Activated CD8-positive, alpha-beta memory T cell treated with anti-CD3 and anti-CD28 coated beads, Interleukin-2, amount 50 U/mL, for 1 hour (primary cell): ENCODE data around the gene C9.
"Not testable (repeated sequence)": the region's sequence is repeated elsewhere in the genome, so short reads cannot be mapped to it uniquely, and the experiment has no call there.

Experiments used
- DNase-seq: peaks from one replicate; pipeline ENCODE4 v3.0.0-alpha.2; 2020; ENCODE audit errors: extremely low read depth

C9 gene

DNA sequence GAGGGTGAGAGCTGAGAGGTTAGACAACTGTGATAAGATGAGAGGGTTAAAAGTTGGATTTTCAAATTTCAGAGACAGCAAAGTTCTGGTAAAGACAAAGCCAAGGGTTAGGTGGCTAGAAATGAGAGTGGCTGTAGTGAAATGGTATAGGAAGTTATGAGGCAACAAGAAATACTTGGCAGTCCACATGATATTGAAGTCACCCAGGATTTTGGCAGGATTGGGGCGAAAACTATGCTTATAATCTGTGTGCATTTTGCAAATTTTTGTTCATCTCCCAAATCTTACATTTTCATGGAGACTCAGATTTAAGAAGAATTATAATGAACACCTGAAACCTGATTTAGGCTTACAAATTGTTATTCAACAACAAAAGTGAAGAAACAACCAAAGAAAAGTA is 35.6 kb downstream of the C9 start:
- no peak for DNase-seq

DNA sequence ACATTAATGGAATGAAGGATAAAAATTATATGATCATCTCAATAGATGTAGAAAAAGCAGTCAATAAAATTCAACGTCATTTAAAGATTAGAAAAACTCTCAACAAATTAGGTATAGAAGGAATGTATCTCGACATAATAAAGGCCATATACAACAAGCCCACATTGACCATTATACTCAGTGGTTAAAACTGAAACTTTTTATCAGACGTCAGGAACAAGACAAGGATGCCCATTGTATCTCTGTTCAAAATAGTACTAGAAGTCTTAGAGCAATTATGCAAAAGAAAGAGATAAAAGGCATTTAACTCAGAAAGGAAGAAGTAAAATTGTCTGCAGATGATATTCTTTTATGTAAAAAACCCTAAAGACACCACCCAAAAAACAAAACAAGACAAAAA is 40.8 kb downstream of the C9 start:
- DNase-seq = no peak

DNA sequence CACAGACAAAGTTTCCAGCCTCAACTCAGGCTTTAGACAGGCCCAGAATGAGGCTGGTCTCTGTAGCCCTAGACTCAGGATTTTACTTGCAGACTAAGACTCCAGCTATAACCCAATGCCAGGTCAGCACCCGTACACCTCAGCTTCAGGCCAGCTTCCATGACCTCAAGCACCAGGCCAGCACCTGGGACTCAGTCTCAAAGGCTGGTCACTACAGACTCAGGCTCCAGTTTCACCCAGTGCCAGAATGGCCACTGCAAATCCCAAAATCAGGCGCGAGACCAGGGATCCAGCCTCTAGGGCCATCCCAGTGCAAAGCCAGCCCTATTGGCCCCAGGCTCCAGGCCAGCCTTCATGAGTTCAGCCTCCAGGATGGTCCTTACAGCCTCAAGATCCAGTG is 44.9 kb downstream of the C9 start:
- no peak for DNase-seq

DNA sequence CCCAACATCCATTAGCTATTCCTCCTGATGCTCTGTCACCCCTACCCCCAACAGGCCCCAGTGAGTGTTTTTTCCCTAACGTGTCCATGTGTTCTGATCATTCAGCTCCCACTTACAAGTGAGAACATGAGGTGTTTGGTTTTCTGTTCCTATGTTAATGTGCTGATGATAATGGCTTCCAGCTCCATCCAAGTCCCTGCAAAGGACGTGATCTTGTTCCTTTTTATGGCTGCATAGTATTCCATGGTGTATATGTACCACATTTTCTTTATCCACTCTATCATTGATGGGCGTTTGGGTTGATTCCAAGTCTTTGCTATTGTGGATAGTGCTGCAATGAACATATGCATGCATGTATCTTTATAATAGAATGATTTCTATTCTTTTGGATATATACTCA is 47.8 kb downstream of the C9 start:
- DNase-seq = not testable (repeated sequence)

DNA sequence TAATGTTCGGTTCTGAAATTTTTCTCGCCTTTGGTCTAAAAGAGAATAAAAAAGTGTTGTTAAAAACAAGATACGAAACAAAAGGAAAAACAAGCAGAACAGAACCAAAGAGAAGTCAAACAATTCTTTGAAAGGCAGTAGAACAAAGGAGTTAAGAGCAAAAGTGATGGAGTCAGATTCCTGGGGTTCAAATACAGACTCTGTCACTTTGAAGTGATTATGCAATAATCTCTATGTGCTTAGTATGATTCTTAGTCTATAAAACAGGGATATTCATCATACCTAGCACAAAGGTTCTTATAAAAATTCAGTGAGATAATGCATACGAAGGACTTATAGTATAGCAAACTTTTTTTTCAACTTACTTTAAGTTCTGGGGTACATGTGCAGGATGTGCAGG is 48.3 kb downstream of the C9 start:
- no peak for DNase-seq

DNA sequence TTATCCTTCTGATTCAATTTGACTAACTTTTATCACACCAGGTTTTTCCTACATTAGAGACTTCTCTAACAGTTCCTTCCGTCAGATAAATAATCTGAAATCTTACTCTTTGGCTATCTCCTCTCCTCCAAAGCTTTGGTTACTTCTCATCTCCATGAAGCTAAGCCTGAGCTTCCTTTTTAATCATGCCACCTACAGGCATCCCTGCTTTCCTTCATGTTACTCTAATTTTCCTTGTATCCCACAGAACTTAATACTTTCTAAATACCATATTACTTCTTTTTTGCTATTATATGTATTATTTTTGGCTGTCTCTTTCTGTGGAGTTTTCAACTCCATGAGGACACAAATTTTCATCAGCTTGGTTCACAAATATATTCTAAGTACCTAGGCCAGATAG is 49.7 kb downstream of the C9 start:
- no peak for DNase-seq

DNA sequence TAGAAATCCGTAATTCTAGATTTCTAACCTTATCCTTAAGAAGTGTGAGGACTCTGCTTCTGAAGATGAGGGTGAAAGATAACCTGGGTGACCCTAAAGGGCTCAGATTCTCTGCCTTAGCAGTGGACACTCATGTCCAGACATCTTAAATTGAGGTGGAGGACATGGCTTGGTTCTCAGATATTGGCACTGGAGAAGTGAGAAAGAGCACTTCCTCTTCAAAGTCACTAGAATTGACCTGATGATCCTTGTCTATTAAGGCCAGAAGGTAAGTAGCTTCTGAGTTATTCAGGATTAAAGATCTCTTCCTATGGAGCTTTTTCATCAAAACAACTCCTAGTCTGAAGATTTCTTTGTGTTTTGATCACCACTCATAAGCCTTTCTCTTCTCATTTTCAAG is 54.8 kb downstream of the C9 start:
- no peak for DNase-seq

DNA sequence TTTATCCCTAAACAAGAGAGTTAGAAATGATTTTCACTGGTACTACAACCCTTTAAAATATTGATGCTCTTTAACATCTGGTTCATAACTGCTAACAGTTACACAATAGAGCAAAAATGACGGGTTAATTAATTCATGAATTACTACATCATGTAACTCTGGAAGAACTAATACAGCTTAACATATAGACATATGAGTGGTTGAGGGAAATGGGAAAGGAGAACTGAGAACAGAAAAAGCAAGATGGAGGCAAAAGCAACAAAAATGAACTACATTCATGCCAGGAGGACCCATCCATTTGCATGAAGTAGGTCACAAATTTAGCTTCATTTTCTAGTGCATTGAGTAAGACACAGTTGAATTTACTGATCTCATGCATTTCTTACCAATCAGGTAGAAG is 61.8 kb downstream of the C9 start:
- no peak for DNase-seq

DNA sequence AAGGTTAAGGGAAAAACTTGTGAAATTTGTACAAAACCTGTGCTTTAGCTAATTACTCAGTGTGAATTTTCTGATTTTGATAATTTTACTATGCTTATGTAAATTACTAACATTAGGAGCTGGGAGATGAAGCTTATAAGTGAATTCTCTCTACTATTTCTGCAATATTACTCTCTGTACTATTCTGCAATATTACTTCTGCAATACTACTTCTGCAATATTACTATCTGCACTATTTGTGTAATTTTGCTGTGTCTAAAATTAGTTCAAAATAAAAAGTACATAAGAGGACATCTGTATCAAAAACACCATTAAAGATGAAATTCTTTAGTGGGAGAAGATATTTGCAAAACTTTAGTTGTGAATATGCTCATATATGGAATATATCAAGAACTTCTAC is 62.9 kb downstream of the C9 start:
- DNase-seq = no peak

DNA sequence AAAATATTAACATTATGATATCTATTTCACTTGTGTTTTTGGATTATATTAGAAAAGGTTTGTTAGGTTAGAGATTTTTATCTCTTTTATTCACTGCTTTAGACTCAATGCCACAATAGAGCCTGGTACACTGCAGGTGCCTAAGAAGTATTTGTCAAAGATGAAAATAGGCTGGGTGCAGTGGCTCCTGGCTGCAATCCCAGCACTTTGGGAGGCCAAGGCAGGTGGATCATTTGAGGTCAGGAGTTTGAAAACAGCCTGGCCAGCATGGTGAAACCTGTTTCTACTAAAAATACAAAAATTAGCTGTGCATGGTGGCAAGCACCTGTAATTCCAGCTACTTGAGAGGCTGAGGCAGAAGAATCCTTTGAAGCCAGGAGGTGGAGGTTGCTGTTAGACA is 64.3 kb downstream of the C9 start:
- DNase-seq = no peak

DNA sequence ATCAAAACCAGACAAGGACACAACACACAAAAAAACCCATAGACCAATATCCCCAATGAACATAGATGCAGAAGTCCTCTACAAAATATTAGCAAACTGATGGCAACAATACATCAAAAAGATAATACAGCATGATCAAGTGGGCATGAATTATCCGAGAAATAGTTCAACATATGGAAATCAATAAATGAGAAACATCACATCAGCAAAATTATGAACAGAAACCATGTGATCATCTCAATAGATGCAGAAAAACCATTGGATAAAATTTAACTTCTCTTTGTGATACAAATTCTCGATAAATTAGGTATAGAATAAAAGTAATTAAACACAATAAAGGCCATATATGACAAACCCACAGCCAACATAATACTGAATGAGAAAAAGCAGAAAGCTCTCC is 69.6 kb downstream of the C9 start:
- DNase-seq = no peak

DNA sequence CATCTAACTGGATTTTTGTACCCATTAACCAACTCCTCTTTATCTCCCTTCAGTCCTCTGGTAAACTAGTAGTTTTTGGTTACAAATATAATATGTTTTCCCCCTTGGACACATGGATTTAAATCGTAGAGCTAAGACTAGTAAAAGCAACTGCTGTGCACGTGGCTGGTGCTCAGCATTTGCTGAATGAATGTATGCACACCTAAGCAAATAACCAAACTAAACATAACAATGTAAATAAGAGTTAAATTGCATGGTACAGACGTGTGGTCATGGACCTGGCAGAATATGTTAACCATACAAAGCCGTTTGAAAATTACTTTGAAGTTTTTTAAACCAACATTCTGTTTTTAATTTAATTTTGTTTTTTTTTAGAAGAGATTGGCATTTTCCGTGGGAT is 79.7 kb downstream of the C9 start:
- no peak for DNase-seq

DNA sequence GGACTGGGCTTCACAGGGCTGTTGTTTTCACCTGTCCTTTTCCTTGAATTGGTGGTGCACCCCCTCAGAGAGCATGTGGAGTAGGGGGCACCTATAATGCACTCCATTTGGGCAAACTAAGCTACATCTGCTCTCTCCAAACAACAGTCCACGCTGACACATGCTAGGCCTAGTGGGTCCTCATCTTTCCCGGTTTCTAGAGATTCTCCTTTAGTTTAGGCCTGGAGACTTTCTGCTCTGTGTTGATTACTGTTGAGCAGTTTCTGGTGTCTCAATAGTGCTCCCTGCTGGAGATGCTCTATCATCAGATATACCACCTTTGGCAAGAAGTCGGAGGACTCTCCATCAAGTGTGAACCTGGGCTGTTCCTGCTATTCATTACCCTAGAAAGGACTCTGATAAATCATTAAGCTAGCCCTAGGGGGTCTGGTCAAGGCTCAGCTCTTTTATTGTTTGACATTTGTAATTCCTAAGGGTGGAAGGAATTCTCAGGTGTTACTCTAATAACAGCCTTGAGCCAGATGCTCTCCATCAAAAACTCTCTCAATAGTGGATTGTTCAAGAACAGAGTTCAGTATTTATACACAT is 81.0 kb downstream of the C9 start:
- peak; percentile 49 for DNase-seq

DNA sequence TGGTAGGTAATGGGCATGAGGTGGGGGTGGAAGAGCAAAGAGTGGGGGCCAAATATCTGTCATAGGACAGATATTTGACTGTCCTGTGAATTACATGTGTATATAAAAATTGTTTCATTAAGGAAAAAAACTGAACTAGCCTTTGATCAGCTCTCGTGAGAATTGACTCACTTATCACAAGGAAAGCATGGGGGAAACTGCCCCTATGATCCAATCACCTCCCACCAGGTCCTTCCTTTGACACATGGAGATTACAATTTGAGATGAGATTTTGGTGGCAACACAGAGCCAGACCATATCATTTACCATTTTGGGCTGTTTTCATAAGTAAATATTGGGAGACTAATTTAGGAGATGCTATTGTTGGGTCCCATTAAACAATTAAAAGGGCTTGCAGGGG is 81.7 kb downstream of the C9 start:
- no peak for DNase-seq

DNA sequence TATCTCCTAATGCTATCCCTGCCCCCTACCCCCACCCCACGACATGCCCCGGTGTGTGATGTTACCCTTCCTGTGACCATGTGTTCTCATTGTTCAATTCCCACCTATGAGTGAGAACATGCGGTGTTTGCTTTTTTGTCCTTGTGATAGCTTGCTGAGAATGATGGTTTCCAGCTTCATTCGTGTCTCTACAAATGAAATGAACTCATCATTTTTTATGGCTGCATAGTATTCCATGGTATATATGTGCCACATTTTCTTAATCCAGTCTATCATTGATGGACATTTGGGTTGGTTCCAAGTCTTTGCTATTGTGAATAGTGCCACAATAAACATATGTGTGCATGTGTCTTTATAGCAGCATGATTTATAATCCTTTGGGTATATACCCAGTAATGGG is 88.4 kb downstream of the C9 start:
- not testable (repeated sequence) for DNase-seq

DNA sequence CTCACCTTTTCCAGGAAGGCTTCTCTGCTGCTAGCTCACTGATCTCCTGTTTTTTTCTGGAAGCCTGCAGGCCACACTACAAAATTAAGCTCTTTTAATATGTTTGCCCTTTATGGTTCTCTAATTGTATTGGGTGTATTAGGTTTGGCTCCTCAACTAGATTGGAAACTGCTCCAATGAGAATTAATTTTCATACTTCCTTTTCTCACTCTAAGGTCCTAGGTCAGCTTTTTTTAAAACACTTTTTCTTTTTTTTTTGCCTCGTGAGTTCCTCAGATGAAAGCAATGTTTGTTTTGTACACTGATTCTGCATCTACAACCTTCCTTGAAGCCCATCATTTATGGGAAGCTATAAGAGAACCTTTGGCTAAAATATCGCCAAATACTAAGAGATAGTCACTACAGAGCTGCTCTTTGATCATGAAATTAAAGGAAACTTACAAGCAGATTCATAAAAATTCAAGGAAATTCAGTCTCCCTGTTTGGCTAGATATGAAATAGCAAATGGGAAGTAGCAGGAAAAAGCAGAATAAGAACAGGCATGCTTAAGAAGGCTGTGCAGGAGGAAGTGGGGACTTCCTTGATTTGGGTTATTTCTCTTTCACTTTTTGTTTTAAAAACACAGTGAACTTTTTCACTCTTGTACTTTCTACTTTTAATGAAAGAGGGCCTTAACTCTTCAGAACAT is 89.8 kb downstream of the C9 start:
- DNase-seq = no peak

DNA sequence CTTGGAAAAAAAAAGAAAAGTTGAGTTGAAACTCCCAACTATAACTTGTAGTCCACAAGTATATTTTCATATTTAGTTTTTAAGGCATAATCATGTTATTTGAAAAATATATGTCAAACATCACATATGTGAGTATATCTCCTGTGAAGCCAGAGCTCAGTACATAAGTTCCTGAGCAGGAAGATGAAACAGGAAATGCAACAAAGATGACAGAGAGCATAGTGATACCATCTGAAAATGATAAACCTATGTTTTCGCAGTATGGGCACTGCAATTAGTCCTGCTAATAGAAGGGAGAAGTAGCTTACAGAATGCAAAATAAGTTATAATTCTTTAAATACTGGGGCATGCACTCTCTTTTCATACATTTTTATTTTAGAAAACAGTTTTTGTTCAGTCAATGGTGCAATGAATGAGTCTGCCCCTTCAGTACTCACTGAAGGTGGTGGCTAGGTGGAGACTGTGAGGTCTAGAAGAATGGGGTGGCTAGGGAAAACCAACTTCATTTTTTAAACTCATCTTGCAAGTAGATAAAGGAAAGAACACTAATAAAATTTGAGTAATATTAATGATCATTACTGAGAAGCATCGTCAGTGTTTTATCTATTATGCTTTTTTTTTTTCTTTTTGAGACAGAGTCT is 90.9 kb downstream of the C9 start:
- DNase-seq = no peak

DNA sequence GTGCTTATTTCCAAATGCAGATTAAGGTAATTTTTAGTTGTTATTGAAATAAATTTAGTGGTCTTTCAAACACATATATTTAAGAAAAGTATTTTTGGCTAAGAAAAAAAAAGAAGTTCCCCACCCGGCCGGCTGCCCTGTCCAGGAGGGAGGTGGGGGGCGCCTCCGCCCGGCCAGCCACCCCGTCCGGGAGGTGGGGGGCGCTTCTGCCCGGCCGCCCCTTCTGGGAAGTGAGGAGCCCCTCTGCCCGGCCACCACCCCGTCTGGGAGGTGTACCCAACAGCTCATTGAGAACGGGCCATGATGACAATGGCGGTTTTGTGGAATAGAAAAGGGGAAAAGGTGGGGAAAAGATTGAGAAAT is 91.4 kb downstream of the C9 start:
- not testable (repeated sequence) for DNase-seq

DNA sequence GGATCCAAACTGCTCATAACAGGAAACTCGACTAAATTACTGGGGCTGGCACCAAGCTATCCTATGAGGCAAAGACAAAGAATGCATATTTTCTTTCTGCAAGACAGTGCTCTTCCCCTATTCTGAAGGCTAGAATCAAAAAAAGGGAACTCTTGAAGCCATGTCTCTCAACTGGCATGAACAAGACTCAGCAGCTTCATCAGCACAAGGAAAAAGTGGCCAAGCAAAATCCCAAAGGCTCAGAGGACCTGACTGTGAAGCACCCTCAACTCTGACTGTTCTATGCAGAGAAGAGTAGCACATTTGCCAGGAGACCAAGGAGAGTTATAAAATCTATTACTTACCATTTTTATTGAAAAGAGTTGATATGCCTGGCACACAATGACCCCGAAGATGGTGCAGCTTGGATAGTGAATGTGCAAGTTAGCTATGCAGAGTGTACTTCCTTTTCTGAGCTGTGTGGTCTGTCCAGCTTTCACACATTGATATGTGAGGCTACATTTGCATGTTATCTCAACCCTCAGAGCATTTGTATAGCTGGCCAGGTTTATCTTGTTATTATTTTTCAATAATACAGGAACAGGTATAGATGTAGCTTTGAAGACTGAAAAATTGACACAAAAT is 94.0 kb downstream of the C9 start:
- DNase-seq = no peak

DNA sequence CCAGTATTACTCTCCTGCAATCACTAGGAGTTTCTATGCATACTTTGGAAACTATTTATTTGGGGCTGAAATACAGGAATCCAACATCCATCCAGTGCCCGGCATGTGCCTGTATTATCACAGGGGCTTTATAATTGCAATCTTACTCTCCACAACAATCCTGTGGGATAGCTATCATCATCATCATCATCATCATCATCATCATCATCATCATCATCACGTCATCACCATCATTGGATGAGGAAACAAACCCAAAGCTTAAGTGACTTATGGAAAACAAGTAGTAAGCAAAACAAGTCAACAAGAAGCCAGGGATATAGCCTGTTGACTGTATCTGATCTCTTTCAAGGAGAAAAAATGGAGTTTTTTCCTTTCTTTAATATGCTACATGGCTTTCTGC is 97.1 kb downstream of the C9 start:
- DNase-seq = no peak

DNA sequence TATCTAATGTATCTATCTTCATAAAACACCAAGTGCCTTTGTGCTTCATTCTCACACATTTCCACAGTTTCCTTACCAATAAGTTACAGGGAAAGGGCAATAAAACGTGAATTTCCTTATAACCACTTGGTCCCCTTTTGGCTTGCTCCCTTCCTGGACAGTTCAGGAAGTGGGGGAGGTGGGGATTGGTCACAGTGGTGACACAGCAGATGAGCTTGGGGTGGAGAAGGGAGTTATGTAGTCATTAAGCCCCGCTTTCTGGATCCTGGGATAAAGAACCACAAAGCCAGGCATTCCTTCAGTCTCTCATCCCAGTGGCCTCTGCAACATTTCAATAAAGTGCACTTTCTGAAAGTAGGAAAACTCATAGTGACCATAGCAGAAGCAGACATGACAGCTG is 97.9 kb downstream of the C9 start:
- no peak for DNase-seq

DNA sequence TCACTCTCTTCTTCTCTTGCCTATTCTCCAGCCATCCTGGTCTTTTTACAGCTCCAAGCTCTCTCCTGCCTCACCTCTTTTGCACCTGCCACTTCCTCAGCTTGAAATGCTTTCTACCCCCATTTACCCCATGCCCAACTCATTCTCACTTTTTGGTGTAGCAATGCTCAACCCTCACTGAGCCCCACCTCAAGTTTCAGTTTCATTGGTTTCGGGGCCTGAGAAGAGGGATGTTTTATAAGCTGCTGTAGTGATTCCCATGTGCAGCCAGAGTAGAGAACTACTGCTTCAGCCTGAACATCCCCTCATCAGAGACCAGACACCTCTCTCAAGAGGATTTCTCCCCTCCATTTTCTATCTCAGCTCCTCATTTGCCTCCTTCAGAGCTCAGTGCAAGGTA is 99.8 kb downstream of the C9 start:
- DNase-seq = no peak

DNA sequence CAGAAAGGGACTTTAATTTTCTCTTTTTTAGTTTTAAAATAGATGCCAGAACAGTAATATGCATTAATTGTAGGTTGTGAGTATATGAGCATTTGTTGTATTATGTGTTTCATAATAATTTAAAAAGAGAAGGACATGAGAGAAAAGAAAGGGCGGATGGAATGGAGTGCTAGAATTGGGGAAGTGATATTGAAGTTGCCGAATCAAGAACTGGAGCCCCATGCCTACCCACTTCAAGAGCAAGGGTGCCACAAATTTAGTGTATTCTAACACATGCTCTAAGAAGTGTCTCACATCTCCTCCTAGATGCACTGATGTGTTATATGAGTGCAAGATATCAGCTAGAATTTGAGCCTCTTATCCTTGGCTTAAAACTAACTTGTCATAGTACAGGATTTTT is 101.3 kb downstream of the C9 start:
- no peak for DNase-seq
